ENCODE data around the gene NCKAP5. TPM values are rescaled to one million over a fixed set of nuclear protein-coding genes. Genes with fewer than 3 reads are reported as not detected.

The NCKAP5 gene
- total RNA-seq, 3 donors from 2014 or later (not counting 1 experiment from before 2014, with no cell fraction given): 0.12 to 0.20 TPM; not detected in 1

- no peak for TF ChIP-seq CTCF (IDR thresholded peaks at IDR 0.05)
- ATAC-seq: no peak
- intact Hi-C loops (cut with micrococcal nuclease): no loop called here
- H3K4me3 ChIP-seq (ENCODE audit: low read length): no peak overlapping the region
- H3K27ac ChIP-seq (ENCODE audit: low read length): no peak overlapping the region
- H3K36me3 ChIP-seq (ENCODE audit: control insufficient read depth, insufficient read depth, low read length): no peaks in the 10 kb centered on the region
- Mint-ChIP-seq H3K9me3 (peaks cover 6 to 7% of the 10 kb centered on the region in 2 donors), H3K4me1 (no peaks in the 10 kb centered on the region), H3K4me3 (no peak overlapping the region), H3K27me3 (ENCODE audit: low read depth in 2 of 2) (no peaks in the 10 kb centered on the region), H3K36me3 (no peaks in the 10 kb centered on the region), H3K27ac (no peak overlapping the region)
- H3K27me3 ChIP-seq (ENCODE audit: control insufficient read depth, insufficient read depth, low read length): no peaks in the 10 kb centered on the region
- 87% methylated on average over 10 of the region's 10 CpGs for WGBS (ENCODE audit: insufficient coverage)
- DNase-seq: no peak
- H3K4me1 ChIP-seq (ENCODE audit: control insufficient read depth, insufficient read depth, low read length): no peaks in the 10 kb centered on the region
- H3K9me3 ChIP-seq (ENCODE audit: control insufficient read depth, insufficient read depth, low read length): no peaks in the 10 kb centered on the region
Observed at GRCh38 chr2:133603109-133603508, 34.8 kb upstream of the NCKAP5 start.

DNA sequence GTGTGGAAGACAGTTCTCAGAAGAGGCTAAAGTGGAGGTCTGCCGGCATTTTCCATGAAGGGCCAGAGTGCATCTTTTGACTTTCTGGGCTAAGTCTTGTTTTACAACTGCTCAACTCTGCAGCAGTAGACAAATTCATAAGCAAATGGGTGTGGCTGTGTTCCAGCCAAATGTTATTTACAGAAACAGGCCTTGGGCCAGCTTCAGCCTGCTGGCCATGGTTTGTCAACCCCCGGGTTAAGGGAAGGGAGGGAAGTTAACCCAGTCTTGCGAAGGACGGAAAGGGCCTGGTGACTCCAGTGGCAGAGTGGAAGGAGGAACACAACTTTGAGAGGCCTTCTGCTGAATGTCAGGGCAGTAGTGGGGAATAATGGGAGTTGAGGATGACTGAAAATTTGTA is 34.3 kb upstream of the NCKAP5 start:
- intact Hi-C loops (cut with micrococcal nuclease): no loop called here
- H3K27me3 Mint-ChIP-seq (ENCODE audit: low read depth in 2 of 2): no peaks in the 10 kb centered on the region

GRCh38 chr2:133600266-133600928 is 32.1 kb upstream of the NCKAP5 start:
- Mint-ChIP-seq H3K36me3 (no peaks in the 10 kb centered on the region), H3K9me3 (peaks cover 6% of the 10 kb centered on the region in 2 donors), H3K4me1 (no peaks in the 10 kb centered on the region), H3K27me3 (ENCODE audit: low read depth in 2 of 2) (no peaks in the 10 kb centered on the region), H3K27ac (no peak overlapping the region), H3K4me3 (no peak overlapping the region)
- intact Hi-C loops (cut with micrococcal nuclease): no loop called here
- Histone ChIP-seq H3K27me3 (ENCODE audit: control insufficient read depth, insufficient read depth, low read length) (no peaks in the 10 kb centered on the region), H3K4me1 (ENCODE audit: control insufficient read depth, insufficient read depth, low read length) (no peaks in the 10 kb centered on the region), H3K27ac (ENCODE audit: low read length) (no peak overlapping the region), H3K9me3 (ENCODE audit: control insufficient read depth, insufficient read depth, low read length) (no peaks in the 10 kb centered on the region), H3K36me3 (ENCODE audit: control insufficient read depth, insufficient read depth, low read length) (no peaks in the 10 kb centered on the region), H3K4me3 (ENCODE audit: low read length) (no peak overlapping the region)
- DNase-seq (no peak), ATAC-seq (no peak)
- 85% methylated on average over 13 of the region's 13 CpGs for WGBS (ENCODE audit: insufficient coverage)
- TF ChIP-seq CTCF (IDR thresholded peaks at IDR 0.05): no peak

More for the DNA sequence above, 34.3 kb upstream of the NCKAP5 start:
- ATAC-seq: no peak
- H3K27ac ChIP-seq (ENCODE audit: low read length): no peak overlapping the region
- no peaks in the 10 kb centered on the region for H3K27me3 ChIP-seq (ENCODE audit: control insufficient read depth, insufficient read depth, low read length)
- H3K4me3 Mint-ChIP-seq: no peak overlapping the region
- H3K27ac Mint-ChIP-seq: no peak overlapping the region
- H3K36me3 ChIP-seq (ENCODE audit: control insufficient read depth, insufficient read depth, low read length): no peaks in the 10 kb centered on the region
- no peak for TF ChIP-seq CTCF (IDR thresholded peaks at IDR 0.05)
- H3K4me3 ChIP-seq (ENCODE audit: low read length): no peak overlapping the region
- no peaks in the 10 kb centered on the region for H3K4me1 Mint-ChIP-seq
- H3K4me1 ChIP-seq (ENCODE audit: control insufficient read depth, insufficient read depth, low read length): no peaks in the 10 kb centered on the region
- no peaks in the 10 kb centered on the region for H3K9me3 ChIP-seq (ENCODE audit: control insufficient read depth, insufficient read depth, low read length)
- H3K9me3 Mint-ChIP-seq: peaks cover 6% of the 10 kb centered on the region in 2 donors
- no peak for DNase-seq
- 78% methylated on average over 4 of the region's 4 CpGs for WGBS (ENCODE audit: insufficient coverage)
- H3K36me3 Mint-ChIP-seq: no peaks in the 10 kb centered on the region

GRCh38 chr2:133599811-133600210 is 31.5 kb upstream of the NCKAP5 start:
- WGBS (ENCODE audit: insufficient coverage): 85% methylated on average over 10 of the region's 10 CpGs
- no peak for DNase-seq
- intact Hi-C loops (cut with micrococcal nuclease): no loop called here
- no peaks in the 10 kb centered on the region for H3K27me3 Mint-ChIP-seq (ENCODE audit: low read depth in 2 of 2)
- no peak overlapping the region for H3K27ac Mint-ChIP-seq
- Histone ChIP-seq H3K36me3 (ENCODE audit: control insufficient read depth, insufficient read depth, low read length) (no peaks in the 10 kb centered on the region), H3K4me3 (ENCODE audit: low read length) (no peak overlapping the region), H3K4me1 (ENCODE audit: control insufficient read depth, insufficient read depth, low read length) (no peaks in the 10 kb centered on the region), H3K27ac (ENCODE audit: low read length) (no peak overlapping the region), H3K27me3 (ENCODE audit: control insufficient read depth, insufficient read depth, low read length) (no peaks in the 10 kb centered on the region), H3K9me3 (ENCODE audit: control insufficient read depth, insufficient read depth, low read length) (no peaks in the 10 kb centered on the region)
- H3K36me3 Mint-ChIP-seq: no peaks in the 10 kb centered on the region
- TF ChIP-seq CTCF (IDR thresholded peaks at IDR 0.05): no peak
- no peaks in the 10 kb centered on the region for H3K4me1 Mint-ChIP-seq
- H3K4me3 Mint-ChIP-seq: no peak overlapping the region
- peaks cover 6% of the 10 kb centered on the region in 2 donors for H3K9me3 Mint-ChIP-seq
- ATAC-seq: no peak
